NCI-H187 treated with DMSO at 0.1 percent for 48 hours (cell line): ENCODE results near the gene LRP2BP.

Source experiments
- DNase-seq: peaks from one replicate; lab custom pipeline; 2025; lab: John Stamatoyannopoulos, UW

LRP2BP gene

GRCh38 chr4:185395238-185395955, at the start of gene LRP2BP:
Gene LRP2BP, minus strand, starts transcription at chr4:185395924. Its CDS starts 17,738 bp downstream, at chr4:185378186.
- no peak for DNase-seq

GRCh38 chr4:185445209-185445608, 49.5 kb upstream of the LRP2BP start:
- no peak for DNase-seq

GRCh38 chr4:185441479-185441878, 45.8 kb upstream of the LRP2BP start:
- no peak for DNase-seq

GRCh38 chr4:185437809-185438208, 42.1 kb upstream of the LRP2BP start:
- DNase-seq, result no peak

GRCh38 chr4:185435466-185435865, 39.7 kb upstream of the LRP2BP start:
- no peak for DNase-seq

- DNase-seq, result no peak
Measured at GRCh38 chr4:185429660-185430059, 33.9 kb upstream of the LRP2BP start.

GRCh38 chr4:185426960-185427688, 31.4 kb upstream of the LRP2BP start:
- no peak for DNase-seq

GRCh38 chr4:185425647-185426352, 30.1 kb upstream of the LRP2BP start, which contains the start of gene UFSP2:
Gene UFSP2, minus strand, starts transcription at chr4:185425964. Its CDS starts 96 bp downstream, at chr4:185425868.
- no peak for DNase-seq

GRCh38 chr4:185424905-185425646, 29.4 kb upstream of the LRP2BP start:
- DNase-seq, result no peak

GRCh38 chr4:185421366-185422124, 25.8 kb upstream of the LRP2BP start:
- DNase-seq, result no peak

GRCh38 chr4:185416955-185417354, 21.2 kb upstream of the LRP2BP start:
- no peak for DNase-seq

- DNase-seq, result no peak
Measured at GRCh38 chr4:185412412-185412811, 16.7 kb upstream of the LRP2BP start.

GRCh38 chr4:185411849-185412248, 16.1 kb upstream of the LRP2BP start:
- no peak for DNase-seq

- DNase-seq, result no peak
Measured at GRCh38 chr4:185408432-185408831, 12.7 kb upstream of the LRP2BP start.

- no peak for DNase-seq
Measured at GRCh38 chr4:185405296-185405999, 9.7 kb upstream of the LRP2BP start.

- DNase-seq, result no peak
Measured at GRCh38 chr4:185404031-185404430, 8.3 kb upstream of the LRP2BP start.

GRCh38 chr4:185399466-185399865, 3.7 kb upstream of the LRP2BP start:
- DNase-seq, result no peak

- no peak for DNase-seq
Measured at GRCh38 chr4:185398618-185399017, 2.9 kb upstream of the LRP2BP start.

GRCh38 chr4:185396724-185397385, 1.1 kb upstream of the LRP2BP start, which contains the start of gene ANKRD37:
Gene ANKRD37, plus strand, starts transcription at chr4:185396841. Its CDS starts 83 bp downstream, at chr4:185396924.
- no peak for DNase-seq
